Brain microvascular endothelial cell (primary cell): ENCODE data around the gene ERC2.

Source experiments
- DNase-seq: peaks from one replicate; pipeline ENCODE4 v3.0.0-alpha.2; 2020
- H3K27ac ChIP-seq: fragments of 250-450 bp; sonication (Bioruptor Pico); 2 replicates; pipeline ENCODE4 v1.5.1; 2020; ENCODE audit warnings: mild to moderate bottlenecking, moderate library complexity
- H3K27me3 ChIP-seq: fragments of 250-450 bp; sonication (Bioruptor Pico); replicated peaks from 2 replicates; pipeline ENCODE4 v1.5.1; 2020; ENCODE audit warnings: mild to moderate bottlenecking
- H3K36me3 ChIP-seq: fragments of 250-450 bp; sonication (Bioruptor Pico); replicated peaks from 2 replicates; pipeline ENCODE4 v1.5.1; 2020; ENCODE audit warnings: mild to moderate bottlenecking
- H3K4me3 ChIP-seq: 2 replicates; pipeline ENCODE4 v1.5.1; 2011; ENCODE audit warnings: low read depth, mild to moderate bottlenecking, control low read depth, low read length, moderate library complexity
- CTCF ChIP-seq: IDR thresholded peaks from 2 replicates; pipeline ENCODE4 v1.5.1; 2011; ENCODE audit warnings: low read depth, mild to moderate bottlenecking, moderate library complexity, low read length, control low read depth, inconsistent platforms; ENCODE audit errors: missing control alignments
- in situ Hi-C: cut with HindIII; loops from 2 replicates; pipeline ENCODE4 v1.10.0; 2017; ENCODE audit warnings: low sequenced_read_pairs, low pct_ligation_motif_present

Gene ERC2

GRCh38 chr3:55708921-55709320, 759.3 kb downstream of the ERC2 start:
- no peak overlapping the region for H3K4me3 ChIP-seq
- DNase-seq: no peak
- H3K27ac ChIP-seq: no peak overlapping the region
- no peaks in the 10 kb centered on the region for H3K36me3 ChIP-seq
- no peaks in the 10 kb centered on the region for H3K27me3 ChIP-seq
- no peak for TF ChIP-seq CTCF
- in situ Hi-C loops: loop anchor here (25.0 kb wide), 2 partner anchors 222 to 547 kb away; partner anchors contain the start of gene WNT5A

GRCh38 chr3:55708242-55708641, 760.0 kb downstream of the ERC2 start:
- DNase-seq: no peak
- Histone ChIP-seq H3K27me3 (no peaks in the 10 kb centered on the region), H3K36me3 (no peaks in the 10 kb centered on the region), H3K4me3 (no peak overlapping the region), H3K27ac (no peak overlapping the region)
- in situ Hi-C loops: loop anchor here (25.0 kb wide), 2 partner anchors 221 to 546 kb away; partner anchors contain the start of gene WNT5A
- TF ChIP-seq CTCF: no peak

GRCh38 chr3:55704521-55704920, 763.7 kb downstream of the ERC2 start:
- Histone ChIP-seq H3K27ac (no peak overlapping the region), H3K27me3 (no peaks in the 10 kb centered on the region), H3K36me3 (no peaks in the 10 kb centered on the region), H3K4me3 (no peak overlapping the region)
- peak; percentile 23 for DNase-seq
- in situ Hi-C loops: loop anchor here (25.0 kb wide), 2 partner anchors 217 to 542 kb away; partner anchors contain the start of gene WNT5A
- no peak for TF ChIP-seq CTCF

- in situ Hi-C loops: loop anchor here (25.0 kb wide), 2 partner anchors 216 to 541 kb away; partner anchors contain the start of gene WNT5A
- no peaks in the 10 kb centered on the region for H3K27me3 ChIP-seq
- H3K27ac ChIP-seq: no peak overlapping the region
- DNase-seq: no peak
- TF ChIP-seq CTCF: no peak
- H3K36me3 ChIP-seq: no peaks in the 10 kb centered on the region
- H3K4me3 ChIP-seq: no peak overlapping the region
Observed at GRCh38 chr3:55702822-55703221, 765.4 kb downstream of the ERC2 start.

GRCh38 chr3:55701997-55702396, 766.3 kb downstream of the ERC2 start:
- no peak overlapping the region for H3K4me3 ChIP-seq
- DNase-seq: no peak
- H3K36me3 ChIP-seq: no peaks in the 10 kb centered on the region
- in situ Hi-C loops: loop anchor here (25.0 kb wide), 2 partner anchors 215 to 540 kb away; partner anchors contain the start of gene WNT5A
- TF ChIP-seq CTCF: no peak
- no peak overlapping the region for H3K27ac ChIP-seq
- H3K27me3 ChIP-seq: no peaks in the 10 kb centered on the region

- TF ChIP-seq CTCF: no peak
Observed at GRCh38 chr3:55698831-55699230, 769.4 kb downstream of the ERC2 start.

More at GRCh38 chr3:55698831-55699230, 769.4 kb downstream of the ERC2 start:
- DNase-seq: peak; percentile 9
- Histone ChIP-seq H3K27me3 (no peaks in the 10 kb centered on the region), H3K36me3 (no peaks in the 10 kb centered on the region), H3K4me3 (no peak overlapping the region), H3K27ac (no peak overlapping the region)
- in situ Hi-C loops: no loop called here
